ENCODE measurements around the gene IMP3. TPM values are rescaled to one million over a fixed set of nuclear protein-coding genes. Genes with fewer than 3 reads are reported as not detected.

IMP3 gene
- polyA plus RNA-seq, 1 donor (not counting 4 experiments of a cell fraction or from before 2014, with no cell fraction given): 70.4 TPM

GRCh38 chr15:75675579-75676404, 35.8 kb upstream of the IMP3 start:
- TF ChIP-seq EZH2 (IDR thresholded peaks at IDR 0.05; ENCODE audit: low read length) (no peak), CTCF (optimal IDR thresholded peaks at IDR 0.05 in 1 of 3, IDR thresholded peaks at IDR 0.05 in 1 of 3, conservative IDR thresholded peaks at IDR 0.05 in 1 of 3; ENCODE audit: extremely low read depth in 1 of 3, insufficient read depth in 2 of 3, low read length in 3 of 3) (no peak)
- no peak for DNase-seq (ENCODE audit: low read depth, low spot score)
- Histone ChIP-seq H2AFZ (ENCODE audit: control insufficient read depth, low read length) (no peak overlapping the region), H3K79me2 (ENCODE audit: control insufficient read depth, insufficient read depth, low read length) (no peaks in the 10 kb centered on the region), H3K9ac (ENCODE audit: control insufficient read depth, extremely low read depth, insufficient read depth, low read length) (no peak overlapping the region), H3K9me3 (ENCODE audit: control insufficient read depth, low read depth, low read length) (no peaks in the 10 kb centered on the region), H3K27ac (ENCODE audit: control insufficient read depth, insufficient read depth, low read length) (no peak overlapping the region), H4K20me1 (ENCODE audit: control insufficient read depth, extremely low read depth, insufficient read depth, low read length) (no peaks in the 10 kb centered on the region), H3K4me1 (ENCODE audit: control insufficient read depth, extremely low read depth, insufficient read depth, low read length) (peaks cover 31% of the 10 kb centered on the region), H3K27me3 (ENCODE audit: control insufficient read depth, extremely low read depth, insufficient read depth, low read length) (no peaks in the 10 kb centered on the region), H3K4me3 (ENCODE audit: control insufficient read depth in 2 of 3, extremely low read depth in 1 of 3, insufficient read depth in 2 of 3, low read depth in 1 of 3, low read length in 3 of 3) (no peak overlapping the region), H3K9me1 (ENCODE audit: control insufficient read depth, extremely low read depth, insufficient read depth, low read length) (no peaks in the 10 kb centered on the region), H3K36me3 (ENCODE audit: control insufficient read depth in 2 of 2, extremely low read depth in 1 of 2, insufficient read depth in 2 of 2, low read length in 2 of 2) (no peaks in the 10 kb centered on the region), H3K4me2 (ENCODE audit: control insufficient read depth, extremely low read depth, insufficient read depth, low read depth, low read length) (no peak overlapping the region)
- no peak for FAIRE-seq
- dilution Hi-C loops (cut with MboI; ENCODE audit: extremely low pct_ligation_motif_present, low sequenced_read_pairs): no loop called here

GRCh38 chr15:75674366-75674765, 34.3 kb upstream of the IMP3 start:
- TF ChIP-seq EZH2 (IDR thresholded peaks at IDR 0.05; ENCODE audit: low read length) (no peak), CTCF (optimal IDR thresholded peaks at IDR 0.05 in 1 of 3, IDR thresholded peaks at IDR 0.05 in 1 of 3, conservative IDR thresholded peaks at IDR 0.05 in 1 of 3; ENCODE audit: extremely low read depth in 1 of 3, insufficient read depth in 2 of 3, low read length in 3 of 3) (no peak)
- no peak for DNase-seq (ENCODE audit: low read depth, low spot score)
- H3K9me3 ChIP-seq (ENCODE audit: control insufficient read depth, low read depth, low read length): no peaks in the 10 kb centered on the region
- H3K9ac ChIP-seq (ENCODE audit: control insufficient read depth, extremely low read depth, insufficient read depth, low read length): no peak overlapping the region
- no peaks in the 10 kb centered on the region for H3K9me1 ChIP-seq (ENCODE audit: control insufficient read depth, extremely low read depth, insufficient read depth, low read length)
- dilution Hi-C loops (cut with MboI; ENCODE audit: extremely low pct_ligation_motif_present, low sequenced_read_pairs): no loop called here
- no peak overlapping the region for H3K4me3 ChIP-seq (ENCODE audit: control insufficient read depth in 2 of 3, extremely low read depth in 1 of 3, insufficient read depth in 2 of 3, low read depth in 1 of 3, low read length in 3 of 3)
- no peak for FAIRE-seq
- no peaks in the 10 kb centered on the region for H3K27me3 ChIP-seq (ENCODE audit: control insufficient read depth, extremely low read depth, insufficient read depth, low read length)
- H3K79me2 ChIP-seq (ENCODE audit: control insufficient read depth, insufficient read depth, low read length): no peaks in the 10 kb centered on the region
- H3K36me3 ChIP-seq (ENCODE audit: control insufficient read depth in 2 of 2, extremely low read depth in 1 of 2, insufficient read depth in 2 of 2, low read length in 2 of 2): no peaks in the 10 kb centered on the region
- no peak overlapping the region for H2AFZ ChIP-seq (ENCODE audit: control insufficient read depth, low read length)
- peaks cover 39% of the 10 kb centered on the region for H3K4me1 ChIP-seq (ENCODE audit: control insufficient read depth, extremely low read depth, insufficient read depth, low read length)
- H3K27ac ChIP-seq (ENCODE audit: control insufficient read depth, insufficient read depth, low read length): no peak overlapping the region
- no peak overlapping the region for H3K4me2 ChIP-seq (ENCODE audit: control insufficient read depth, extremely low read depth, insufficient read depth, low read depth, low read length)
- H4K20me1 ChIP-seq (ENCODE audit: control insufficient read depth, extremely low read depth, insufficient read depth, low read length): no peaks in the 10 kb centered on the region
